ENCODE measurements around the gene ANKRD11.

DNA sequence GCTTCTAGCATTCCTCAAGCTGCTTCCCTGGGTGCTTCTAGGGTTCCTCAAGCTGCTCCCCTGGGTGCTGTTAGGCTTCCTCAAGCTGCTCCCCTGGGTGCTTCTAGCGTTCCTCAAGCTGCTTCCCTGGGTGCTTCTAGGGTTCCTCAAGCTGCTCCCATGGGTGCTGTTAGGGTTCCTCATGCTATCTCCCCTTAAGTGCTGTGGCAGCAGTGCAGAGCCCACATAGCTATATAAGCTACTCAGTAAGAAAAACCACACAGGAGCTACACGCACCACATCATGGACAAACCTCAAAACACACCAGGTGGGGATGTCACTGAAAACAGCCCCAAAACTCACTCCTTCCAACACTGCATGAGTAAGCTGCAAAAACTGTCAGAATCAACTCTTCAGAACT lies 35.2 kb downstream of the ANKRD11 start:
- TF ChIP-seq EP300 (conservative IDR thresholded peaks at IDR 0.05; ENCODE audit: poor library complexity, severe bottlenecking): no peak
- TF ChIP-seq, protein P1, sequence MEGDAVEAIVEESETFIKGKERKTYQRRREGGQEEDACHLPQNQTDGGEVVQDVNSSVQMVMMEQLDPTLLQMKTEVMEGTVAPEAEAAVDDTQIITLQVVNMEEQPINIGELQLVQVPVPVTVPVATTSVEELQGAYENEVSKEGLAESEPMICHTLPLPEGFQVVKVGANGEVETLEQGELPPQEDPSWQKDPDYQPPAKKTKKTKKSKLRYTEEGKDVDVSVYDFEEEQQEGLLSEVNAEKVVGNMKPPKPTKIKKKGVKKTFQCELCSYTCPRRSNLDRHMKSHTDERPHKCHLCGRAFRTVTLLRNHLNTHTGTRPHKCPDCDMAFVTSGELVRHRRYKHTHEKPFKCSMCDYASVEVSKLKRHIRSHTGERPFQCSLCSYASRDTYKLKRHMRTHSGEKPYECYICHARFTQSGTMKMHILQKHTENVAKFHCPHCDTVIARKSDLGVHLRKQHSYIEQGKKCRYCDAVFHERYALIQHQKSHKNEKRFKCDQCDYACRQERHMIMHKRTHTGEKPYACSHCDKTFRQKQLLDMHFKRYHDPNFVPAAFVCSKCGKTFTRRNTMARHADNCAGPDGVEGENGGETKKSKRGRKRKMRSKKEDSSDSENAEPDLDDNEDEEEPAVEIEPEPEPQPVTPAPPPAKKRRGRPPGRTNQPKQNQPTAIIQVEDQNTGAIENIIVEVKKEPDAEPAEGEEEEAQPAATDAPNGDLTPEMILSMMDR (IDR thresholded peaks at IDR 0.05; ENCODE audit: poor library complexity, severe bottlenecking): no peak
- TF ChIP-seq POLR2AphosphoS5 (IDR thresholded peaks at IDR 0.05): no peak
- TF ChIP-seq EZH2 (IDR thresholded peaks at IDR 0.05; ENCODE audit: borderline replicate concordance, insufficient read depth, low read length, poor library complexity, severe bottlenecking): no peak
